HL-60/S4 treated with phorbol 12-myristate 13-acetate at 8.2 ng/mL for 4 days and 3 days (cell line): ENCODE measurements around the gene CA11.

ENCODE experiments used
- in situ Hi-C: fragments of 300-500 bp; cut with MboI; formaldehyde crosslinking; loops from 2 replicates; pipeline ENCODE4 v1.15.0; 2022; ENCODE audit warnings: low sequenced_read_pairs

The CA11 gene

DNA sequence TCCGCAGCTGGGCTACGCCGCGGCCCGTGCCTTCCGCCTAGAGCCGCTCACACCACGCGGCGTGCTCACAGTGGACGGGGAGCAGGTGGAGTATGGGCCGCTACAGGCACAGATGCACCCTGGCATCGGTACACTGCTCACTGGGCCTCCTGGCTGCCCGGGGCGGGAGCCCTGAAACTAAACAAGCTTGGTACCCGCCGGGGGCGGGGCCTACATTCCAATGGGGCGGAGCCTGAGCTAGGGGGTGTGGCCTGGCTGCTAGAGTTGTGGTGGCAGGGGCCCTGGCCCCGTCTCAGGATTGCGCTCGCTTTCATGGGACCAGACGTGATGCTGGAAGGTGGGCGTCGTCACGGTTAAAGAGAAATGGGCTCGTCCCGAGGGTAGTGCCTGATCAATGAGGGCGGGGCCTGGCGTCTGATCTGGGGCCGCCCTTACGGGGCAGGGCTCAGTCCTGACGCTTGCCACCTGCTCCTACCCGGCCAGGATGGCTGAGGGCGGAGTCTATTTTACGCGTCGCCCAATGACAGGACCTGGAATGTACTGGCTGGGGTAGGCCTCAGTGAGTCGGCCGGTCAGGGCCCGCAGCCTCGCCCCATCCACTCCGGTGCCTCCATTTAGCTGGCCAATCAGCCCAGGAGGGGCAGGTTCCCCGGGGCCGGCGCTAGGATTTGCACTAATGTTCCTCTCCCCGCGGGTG, 16.2 kb downstream of the CA11 start:
- in situ Hi-C loops = no loop called here

- in situ Hi-C loops = no loop called here
These were observed 16.7 kb downstream of the CA11 start for GRCh38 chr19:48629297-48629598.

DNA sequence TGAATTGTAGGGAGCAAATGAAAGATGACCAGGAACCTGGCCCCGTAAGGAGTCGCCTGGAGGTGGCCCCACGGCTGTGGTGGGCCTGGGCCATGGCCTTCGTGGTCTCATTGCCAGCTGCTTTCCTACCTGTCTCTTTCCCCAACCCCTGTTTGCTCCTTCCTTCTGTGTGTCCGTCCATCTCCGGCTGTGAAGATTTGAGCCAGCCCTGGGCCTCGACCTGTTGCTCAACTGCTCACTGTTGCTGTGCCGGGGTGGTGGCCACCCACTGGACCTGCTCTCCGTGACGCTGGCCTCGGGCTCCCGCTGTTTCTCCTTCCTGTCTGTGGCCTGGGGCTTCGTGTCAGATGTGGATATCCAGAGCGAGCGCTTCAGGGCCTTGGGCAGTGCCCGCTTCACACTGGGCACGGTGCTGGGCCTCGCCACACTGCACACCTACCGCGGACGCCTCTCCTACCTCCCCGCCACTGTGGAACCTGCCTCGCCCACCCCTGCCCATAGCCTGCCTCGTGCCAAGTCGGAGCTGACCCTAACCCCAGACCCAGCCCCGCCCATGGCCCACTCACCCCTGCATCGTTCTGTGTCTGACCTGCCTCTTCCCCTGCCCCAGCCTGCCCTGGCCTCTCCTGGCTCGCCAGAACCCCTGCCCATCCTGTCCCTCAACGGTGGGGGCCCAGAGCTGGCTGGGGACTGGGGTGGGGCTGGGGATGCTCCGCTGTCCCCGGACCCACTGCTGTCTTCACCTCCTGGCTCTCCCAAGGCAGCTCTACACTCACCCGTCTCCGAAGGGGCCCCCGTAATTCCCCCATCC, 17.3 kb downstream of the CA11 start:
- in situ Hi-C loops = no loop called here

DNA sequence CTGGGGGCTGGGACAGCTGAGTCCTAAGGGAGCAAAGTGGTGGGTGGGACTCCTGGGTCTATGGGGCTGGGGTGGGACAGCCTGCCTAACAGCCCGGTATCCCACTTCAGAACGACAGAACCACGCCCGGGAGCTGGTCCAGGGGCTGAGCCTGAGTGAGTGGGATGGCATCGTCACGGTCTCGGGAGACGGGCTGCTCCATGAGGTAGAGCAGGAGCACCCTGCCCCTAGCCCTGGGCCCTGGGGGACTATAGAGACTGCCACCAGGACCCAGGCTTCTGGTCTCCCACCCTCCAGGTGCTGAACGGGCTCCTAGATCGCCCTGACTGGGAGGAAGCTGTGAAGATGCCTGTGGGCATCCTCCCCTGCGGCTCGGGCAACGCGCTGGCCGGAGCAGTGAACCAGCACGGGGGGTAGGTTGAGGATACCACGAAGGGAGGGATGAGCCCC, 18.1 kb downstream of the CA11 start:
- in situ Hi-C loops = no loop called here

DNA sequence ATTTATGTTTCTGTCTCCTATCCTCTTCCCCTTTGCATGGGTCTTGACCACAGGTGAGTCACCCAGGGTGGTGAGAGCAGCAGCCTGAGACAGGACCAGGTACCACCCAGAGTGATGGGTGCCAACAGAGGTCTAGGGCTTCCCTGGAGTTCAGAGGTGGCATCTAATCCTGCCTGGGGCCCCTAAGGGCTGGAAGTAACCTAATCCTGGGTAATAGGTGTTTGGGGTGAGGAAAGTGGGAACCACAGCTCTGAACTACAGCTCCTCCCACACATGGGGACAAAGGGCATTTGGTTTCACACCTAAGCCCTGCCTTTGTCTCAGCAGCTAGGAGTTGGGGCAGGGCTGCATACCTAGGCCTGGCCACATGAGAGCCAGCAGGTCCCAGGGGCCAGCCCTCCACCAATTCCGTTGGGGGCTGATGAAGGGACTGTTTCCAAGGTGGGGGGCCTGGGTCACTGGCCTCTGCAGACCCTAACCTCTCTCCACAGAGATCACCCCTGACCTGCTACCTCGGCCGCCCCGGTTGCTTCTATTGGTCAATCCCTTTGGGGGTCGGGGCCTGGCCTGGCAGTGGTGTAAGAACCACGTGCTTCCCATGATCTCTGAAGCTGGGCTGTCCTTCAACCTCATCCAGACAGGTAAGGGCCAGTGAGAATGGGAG, 18.7 kb downstream of the CA11 start:
- in situ Hi-C loops = no loop called here

DNA sequence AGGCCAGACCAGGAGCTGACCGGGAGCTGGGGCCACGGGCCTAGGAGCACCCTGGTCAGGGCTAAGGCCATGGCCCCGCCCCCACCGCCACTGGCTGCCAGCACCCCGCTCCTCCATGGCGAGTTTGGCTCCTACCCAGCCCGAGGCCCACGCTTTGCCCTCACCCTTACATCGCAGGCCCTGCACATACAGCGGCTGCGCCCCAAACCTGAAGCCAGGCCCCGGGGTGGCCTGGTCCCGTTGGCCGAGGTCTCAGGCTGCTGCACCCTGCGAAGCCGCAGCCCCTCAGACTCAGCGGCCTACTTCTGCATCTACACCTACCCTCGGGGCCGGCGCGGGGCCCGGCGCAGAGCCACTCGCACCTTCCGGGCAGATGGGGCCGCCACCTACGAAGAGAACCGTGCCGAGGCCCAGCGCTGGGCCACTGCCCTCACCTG, 20.1 kb downstream of the CA11 start:
- in situ Hi-C loops = no loop called here

- in situ Hi-C loops = no loop called here
These were observed 20.9 kb downstream of the CA11 start for GRCh38 chr19:48624791-48625723.

GRCh38 chr19:48624067-48624594, 21.9 kb downstream of the CA11 start:
- in situ Hi-C loops = no loop called here

- in situ Hi-C loops = no loop called here
These were observed 22.4 kb downstream of the CA11 start for GRCh38 chr19:48623556-48624066.

DNA sequence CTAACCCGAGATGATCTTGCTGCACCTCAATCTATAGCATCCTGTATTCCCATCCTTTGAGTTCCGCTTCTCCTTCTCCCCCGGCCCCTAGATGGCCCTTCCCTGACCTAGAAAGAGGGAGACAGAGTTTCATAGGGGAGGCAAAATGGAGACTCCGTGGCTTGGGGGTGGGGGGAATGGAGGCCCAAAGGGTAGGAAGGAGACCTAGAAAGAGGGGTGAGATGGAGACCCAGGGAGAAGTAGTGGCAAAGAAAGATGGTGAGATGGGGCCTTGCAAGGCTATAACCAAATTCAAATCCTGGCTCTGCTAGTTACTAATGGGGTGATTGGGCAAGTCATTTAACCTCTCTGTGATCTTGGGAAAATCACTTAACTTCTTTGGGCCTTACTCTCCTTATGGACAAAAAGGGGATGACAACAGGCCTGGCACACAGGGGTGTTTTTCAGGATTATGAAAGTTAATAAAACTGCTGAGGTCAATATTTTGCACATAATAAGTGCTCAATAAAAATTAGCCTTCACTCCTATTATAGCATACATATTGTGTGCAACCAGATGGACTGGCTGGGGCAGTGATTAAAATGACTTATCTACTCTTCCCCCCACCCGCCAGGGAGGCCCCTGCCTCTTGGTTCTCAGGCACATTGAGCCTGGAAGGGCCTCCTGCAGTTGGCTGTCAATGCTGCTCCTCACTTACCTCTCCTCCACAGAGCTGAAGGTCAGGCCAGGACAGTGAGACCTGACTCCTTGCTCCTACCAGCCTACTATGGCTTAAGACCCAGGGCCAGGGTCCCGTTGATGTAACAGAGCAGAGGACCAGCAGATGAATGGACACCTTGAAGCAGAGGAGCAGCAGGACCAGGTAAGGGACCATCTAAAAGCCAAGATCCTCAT, 26.0 kb downstream of the CA11 start:
- in situ Hi-C loops = no loop called here

- in situ Hi-C loops = no loop called here
These were observed 26.9 kb downstream of the CA11 start, which contains the start of the genes RPL18 and SPHK2 for GRCh38 chr19:48618916-48619691. Gene RPL18, minus strand, starts transcription at chr19:48619178. Its CDS starts 35 bp downstream, at chr19:48619143. Gene SPHK2, plus strand, starts transcription at chr19:48619506. Its CDS starts 1,009 bp downstream, at chr19:48620515.

- in situ Hi-C loops = no loop called here
These were observed 27.6 kb downstream of the CA11 start for GRCh38 chr19:48618278-48618915.

- in situ Hi-C loops = no loop called here
These were observed 28.6 kb downstream of the CA11 start for GRCh38 chr19:48617146-48617937.

DNA sequence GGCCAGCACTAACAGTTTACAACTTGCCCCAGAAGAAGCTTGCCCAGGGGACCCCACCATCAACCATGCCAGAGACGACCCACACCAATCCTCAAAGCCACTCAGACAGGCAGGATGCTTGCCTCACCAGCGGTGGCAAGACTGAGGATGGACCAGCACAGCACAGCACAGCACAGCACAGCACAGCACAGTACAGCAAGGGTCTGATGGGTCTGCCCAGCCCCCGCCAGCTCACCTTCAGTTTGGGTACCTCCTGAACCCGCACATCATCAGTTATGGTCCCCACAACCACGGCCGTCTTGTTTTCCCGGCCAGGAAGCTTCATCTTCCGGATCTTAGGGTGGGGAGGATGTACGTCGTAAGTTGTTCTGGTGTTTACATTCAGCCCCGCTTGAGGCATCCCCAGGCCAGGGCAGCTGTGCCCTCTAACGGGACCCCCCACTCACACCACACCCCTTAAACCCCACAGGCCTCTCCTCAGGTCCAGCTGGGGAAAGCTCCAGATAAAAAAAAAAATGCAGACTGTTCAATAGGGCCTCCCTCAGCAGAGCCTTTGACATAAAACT, 29.4 kb downstream of the CA11 start:
- in situ Hi-C loops = no loop called here

DNA sequence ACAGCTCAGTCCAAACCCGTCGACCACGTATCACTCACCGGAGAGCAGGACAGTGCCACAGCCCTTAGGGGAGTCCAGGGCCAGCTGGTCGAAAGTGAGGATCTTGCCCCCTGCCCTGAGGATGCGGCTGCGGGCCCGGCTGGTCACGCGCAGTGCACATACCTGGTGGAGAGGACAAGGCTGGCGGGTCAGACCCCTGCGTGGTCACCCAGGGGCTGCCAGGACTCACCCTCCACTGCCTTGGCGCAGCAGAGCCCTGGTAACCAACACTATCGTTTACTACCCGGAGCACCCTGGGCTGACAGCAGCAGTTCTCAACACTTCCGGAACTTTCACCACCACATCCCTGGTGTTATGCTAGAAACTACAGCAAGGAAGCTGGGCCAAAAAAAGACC, 29.9 kb downstream of the CA11 start:
- in situ Hi-C loops = no loop called here

DNA sequence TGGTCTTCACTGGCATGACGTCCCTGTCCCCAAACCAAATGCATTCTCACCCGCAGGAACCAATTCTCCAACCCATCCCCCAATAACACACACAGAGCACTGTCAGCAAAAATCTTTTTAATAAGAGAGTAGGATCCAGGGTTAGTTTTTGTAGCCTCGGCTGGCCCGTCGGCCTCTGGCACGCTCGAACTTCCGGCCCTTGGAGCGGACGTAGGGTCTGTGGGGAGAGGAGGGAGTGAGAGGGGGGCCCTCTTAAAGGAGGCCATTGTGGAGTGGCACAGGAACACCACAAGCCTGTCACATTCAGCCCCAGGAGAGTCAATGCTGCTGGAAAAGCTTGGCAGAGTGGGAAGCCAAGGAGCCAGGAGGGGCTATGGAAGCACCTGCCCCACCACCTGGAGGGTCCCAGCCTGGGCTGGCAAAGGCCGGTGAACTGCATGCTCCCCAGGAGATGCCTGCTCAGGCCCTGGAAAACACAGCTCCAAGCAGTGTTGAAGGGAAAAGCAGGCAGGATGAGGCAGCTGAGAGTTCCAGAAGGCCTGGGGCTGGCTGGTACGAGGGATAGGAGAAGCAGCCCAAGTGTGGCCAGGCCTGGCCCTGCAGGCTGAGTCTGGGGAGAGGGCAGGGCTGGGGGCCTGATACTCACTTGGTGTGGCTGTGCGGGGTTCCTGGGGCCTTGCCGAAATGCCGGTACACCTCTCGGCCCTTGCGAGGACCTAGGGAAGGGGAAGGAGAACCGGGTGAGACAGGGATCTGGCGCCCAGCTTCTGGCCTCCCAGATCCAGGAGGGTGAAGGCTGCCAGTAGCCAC, 30.6 kb downstream of the CA11 start:
- in situ Hi-C loops = no loop called here
